HCT116 (cell line): ENCODE data around the gene SSH2. TPM values are rescaled to one million over a fixed set of nuclear protein-coding genes. Genes with fewer than 3 reads are reported as not detected.
A peak's percentile ranks its signal among the peaks of the same experiment; 100 is the strongest.

Experiments
- ATAC-seq: fragments of 200-7000 bp; cut with Tn5 transposase; 2 replicates; pipeline ENCODE4 v1.9.1; 2020; ENCODE audit warnings: mild to moderate bottlenecking, moderate library complexity
- BruUV-seq: library from RNA; stranded (reverse); fragments of 400-500 nt; replicated peaks from 2 replicates; lab custom pipeline; 2021; lab: Mats Ljungman, UMichigan
- CTCF ChIA-PET: fragments of 300-600 bp; sonication (Branson Sonifier 250); formaldehyde crosslinking; loops from one replicate; lab custom pipeline; 2021; ENCODE audit warnings: antibody characterized with exemption; lab: Charles Lee
- POLR2A ChIA-PET: fragments of 300-600, 350-600 bp; sonication (Branson Sonifier 250); formaldehyde crosslinking; loops from one replicate; lab custom pipeline; 2021; ENCODE audit warnings: antibody characterized with exemption; lab: Charles Lee
- RAD21 ChIA-PET, 2 experiments: fragments of 300-600 bp; sonication (Branson Sonifier 250); formaldehyde crosslinking; loops; one replicate each; lab custom pipeline; 2023; ENCODE audit warnings: low total read pairs in 2 of 2; ENCODE audit not compliant: uncharacterized antibody in 2 of 2, unreplicated experiment in 2 of 2, low non-redundant PET in 1 of 2; lab: Charles Lee
- DNase-seq: peaks from one replicate; pipeline ENCODE4 v3.0.0-alpha.2; 2010; ENCODE audit warnings: low read depth, low spot score
- H2AFZ ChIP-seq: fragments of 200-600 bp; shearing (Covaris generic), sonication (generic); 2 replicates; pipeline ENCODE4 v1.6.1; 2017; ENCODE audit warnings: low read depth, mixed run types, mixed read lengths, antibody characterized with exemption, low read length; ENCODE audit not compliant: poor library complexity, severe bottlenecking
- H3K27ac ChIP-seq: 2 replicates; pipeline ENCODE4 v1.5.1; 2012; ENCODE audit warnings: low read depth, low read length
- H3K27me3 ChIP-seq: fragments of 200-600 bp; sonication (generic); 2 replicates; pipeline ENCODE4 v1.6.1; 2016; ENCODE audit warnings: mixed run types, low read length, mixed read lengths; ENCODE audit not compliant: insufficient read depth
- H3K36me3 ChIP-seq, 2 experiments: fragments of 200-500 bp in 1 of 2; fragments of 200-600 bp in 1 of 2; sonication (Bioruptor generic) in 1 of 2; sonication (generic) in 1 of 2; 2 replicates each; pipeline versions ENCODE4 v1.5.1 to v1.6.1; 2014 to 2016; ENCODE audit warnings: low read length in 2 of 2, inconsistent platforms in 1 of 2, mixed read lengths in 1 of 2, mixed run types in 1 of 2; ENCODE audit not compliant: insufficient read depth in 2 of 2, control insufficient read depth in 1 of 2
- H3K4me1 ChIP-seq, 2 experiments: fragments of 200-600 bp in 1 of 2; sonication (generic) in 1 of 2; 2 replicates each; pipeline versions ENCODE4 v1.5.1 to v1.6.1; 2012 to 2017; ENCODE audit warnings: low read length in 2 of 2, inconsistent platforms in 1 of 2, mild to moderate bottlenecking in 1 of 2, mixed read lengths in 1 of 2, mixed run types in 1 of 2, moderate library complexity in 1 of 2; ENCODE audit not compliant: insufficient read depth in 2 of 2, control insufficient read depth in 1 of 2
- H3K4me2 ChIP-seq: fragments of 200-600 bp; sonication (generic); 2 replicates; pipeline ENCODE4 v1.6.1; 2017; ENCODE audit warnings: mixed run types, low read length, mixed read lengths
- H3K4me3 ChIP-seq, 2 experiments: fragments of 200-600 bp in 1 of 2; sonication (generic) in 1 of 2; replicated peaks in 1 of 2; 2 replicates each; pipeline ENCODE4 v1.5.1; 2011 to 2016; ENCODE audit warnings: low read length in 2 of 2, control low read depth in 1 of 2, low read depth in 1 of 2, mild to moderate bottlenecking in 1 of 2, mixed read lengths in 1 of 2, mixed run types in 1 of 2
- H3K79me2 ChIP-seq: fragments of 200-600 bp; sonication (generic); 2 replicates; pipeline ENCODE4 v1.6.1; 2017; ENCODE audit warnings: mild to moderate bottlenecking, mixed run types, low read length, moderate library complexity, mixed read lengths; ENCODE audit not compliant: insufficient read depth
- H3K9ac ChIP-seq: fragments of 200-600 bp; sonication (generic); 2 replicates; pipeline ENCODE4 v1.6.1; 2016; ENCODE audit warnings: low read length, mixed read lengths
- H3K9me2 ChIP-seq: fragments of 200-600 bp; sonication (generic), shearing (Covaris generic); 2 replicates; pipeline ENCODE4 v1.6.1; 2017; ENCODE audit warnings: mixed run types, mild to moderate bottlenecking, moderate library complexity; ENCODE audit not compliant: insufficient read depth
- H3K9me3 ChIP-seq, 2 experiments: fragments of 200-500 bp in 1 of 2; fragments of 200-600 bp in 1 of 2; sonication (Bioruptor generic) in 1 of 2; sonication (generic) in 1 of 2; 2 replicates each; pipeline ENCODE4 v1.6.1; 2014 to 2017; ENCODE audit warnings: low read length in 2 of 2, mixed read lengths in 2 of 2, inconsistent platforms in 1 of 2, low read depth in 1 of 2, mild to moderate bottlenecking in 1 of 2, mixed run types in 1 of 2, moderate library complexity in 1 of 2; ENCODE audit not compliant: control insufficient read depth in 1 of 2, insufficient read depth in 1 of 2
- H4K20me1 ChIP-seq: fragments of 200-600 bp; sonication (generic), shearing (Covaris generic); 2 replicates; pipeline ENCODE4 v1.6.1; 2017; ENCODE audit warnings: mixed run types, mild to moderate bottlenecking, moderate library complexity; ENCODE audit not compliant: insufficient read depth
- CBX3 ChIP-seq: IDR thresholded peaks from 2 replicates; pipeline ENCODE4 v1.6.1; 2012; ENCODE audit warnings: low read depth
- EGR1 ChIP-seq: IDR thresholded peaks from 2 replicates; pipeline ENCODE4 v1.6.1; 2012; ENCODE audit warnings: low read depth
- ELF1 ChIP-seq: IDR thresholded peaks from 2 replicates; pipeline ENCODE4 v1.6.1; 2012; ENCODE audit warnings: low read depth, borderline replicate concordance
- EZH2 ChIP-seq: fragments of 200-600 bp; sonication (generic); IDR thresholded peaks from 2 replicates; pipeline ENCODE4 v1.6.1; 2017; ENCODE audit warnings: antibody characterized with exemption, mixed run types
- POLR2AphosphoS5 ChIP-seq: IDR thresholded peaks from 2 replicates; pipeline ENCODE4 v1.6.1; 2011; ENCODE audit warnings: mild to moderate bottlenecking, low read depth, low read length, moderate library complexity
- RAD21 ChIP-seq: IDR thresholded peaks from 2 replicates; pipeline ENCODE4 v1.6.1; 2012; ENCODE audit warnings: low read depth, mild to moderate bottlenecking
- SP1 ChIP-seq: IDR thresholded peaks from 2 replicates; pipeline ENCODE4 v1.6.1; 2012; ENCODE audit warnings: low read depth
- SRF ChIP-seq: IDR thresholded peaks from 2 replicates; pipeline ENCODE4 v1.6.1; 2012; ENCODE audit warnings: low read depth
- YY1 ChIP-seq: IDR thresholded peaks from 2 replicates; pipeline ENCODE4 v1.6.1; 2011; ENCODE audit warnings: low read length, low read depth, moderate library complexity, mild to moderate bottlenecking; ENCODE audit not compliant: insufficient replicate concordance; ENCODE audit errors: extremely low read depth
- ZFX ChIP-seq: fragments of 450-650 bp; IDR thresholded peaks from 2 replicates; pipeline ENCODE4 v1.6.1; 2017
- intact Hi-C: fragments of 100-400 bp; cut with micrococcal nuclease; formaldehyde crosslinking; loops from 2 replicates; pipeline ENCODE4 v1.10.0; 2022
- total RNA-seq: library from RNA; stranded (reverse); gene quantifications from one replicate; pipeline ENCODE4 v1.2.1, GENCODE V29; 2021; ENCODE audit not compliant: unreplicated experiment
- TF ChIP-seq, protein P1 (sequence below): IDR thresholded peaks from 2 replicates; pipeline ENCODE4 v1.6.1; 2012
- TF ChIP-seq, protein P2 (sequence below), 3 experiments: fragments of 200-600 bp in 1 of 3; sonication (generic) in 1 of 3; IDR thresholded peaks in 2 of 3; conservative IDR thresholded peaks in 1 of 3; 2 replicates each; pipeline ENCODE4 v1.5.1; 2012 to 2017; ENCODE audit warnings: low read depth in 2 of 3, low read length in 2 of 3, antibody characterized with exemption in 1 of 3, borderline replicate concordance in 1 of 3, control low read depth in 1 of 3, mild to moderate bottlenecking in 1 of 3, mixed read lengths in 1 of 3, mixed run types in 1 of 3, moderate library complexity in 1 of 3; ENCODE audit not compliant: insufficient read depth in 1 of 3
- TF ChIP-seq, protein P3 (sequence below): IDR thresholded peaks from 2 replicates; pipeline ENCODE4 v1.6.1; 2011; ENCODE audit warnings: mild to moderate bottlenecking, low read length, moderate library complexity; ENCODE audit not compliant: insufficient replicate concordance; ENCODE audit errors: extremely low read depth
- TF ChIP-seq, protein P4 (sequence below): IDR thresholded peaks from 2 replicates; pipeline ENCODE4 v1.6.1; 2012

The SSH2 gene
- total RNA-seq, 1 experiment from 2014 or later: 17.0 TPM

DNA sequence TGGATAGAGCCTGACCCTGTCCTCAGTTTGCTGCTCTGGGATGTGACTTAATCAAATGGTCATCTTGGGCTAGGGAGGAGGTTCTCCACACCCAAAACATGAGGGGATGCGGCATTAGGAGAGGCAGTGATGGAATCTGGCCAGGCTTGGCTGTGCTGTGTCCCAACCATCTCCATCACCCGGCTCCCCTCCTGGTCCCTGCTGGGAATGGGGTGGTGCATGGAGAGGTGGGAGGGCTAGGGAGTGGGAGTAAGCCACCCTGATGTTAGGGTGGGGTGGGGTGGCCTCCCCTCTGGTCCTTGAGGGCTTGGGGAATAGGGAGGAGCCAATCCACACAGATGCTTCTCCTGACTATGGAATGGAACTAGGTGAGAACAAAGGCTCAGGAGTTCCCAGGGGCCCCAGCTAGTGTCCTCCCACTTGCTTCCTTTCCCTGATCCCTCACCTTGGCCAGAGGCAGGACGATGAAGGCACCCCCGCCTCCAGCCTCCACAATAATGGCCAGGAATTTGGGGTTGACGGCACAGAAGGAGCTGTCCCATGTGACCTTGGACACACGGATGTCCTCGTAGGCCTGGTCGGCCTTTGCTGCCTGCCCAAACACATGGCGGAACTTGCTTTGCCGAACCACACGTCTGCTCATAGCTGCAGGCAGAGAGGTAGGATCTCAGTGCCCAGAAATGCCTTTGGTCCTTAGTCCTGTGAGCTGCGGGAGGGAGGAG is 309.1 kb downstream of the SSH2 start:
- ChIA-PET POLR2A (no interaction called here), RAD21 (interaction anchor here in 1 of 2 experiments (1.5 kb wide), 1 partner anchor 18 kb away, joined by 7 read pairs; no protein-coding TSS in a partner anchor), CTCF (interaction anchor here (1.7 to 4.6 kb wide), 3 partner anchors 18 to 473 kb away, joined by 17 to 61 read pairs (median 33); partner anchors contain the start of gene SSH2)
- Histone ChIP-seq H3K79me2 (no peaks in the 10 kb centered on the region), H3K36me3 (no peaks in the 10 kb centered on the region), H3K9ac (no peak overlapping the region; the same call in 1 of the 2 replicates), H2AFZ (no peak overlapping the region), H3K9me3 (no peaks in the 10 kb centered on the region), H3K9me2 (no peaks in the 10 kb centered on the region), H3K27me3 (no peaks in the 10 kb centered on the region), H3K27ac (peak overlapping the region; percentile 18; the same call in 1 of the 2 replicates), H4K20me1 (no peaks in the 10 kb centered on the region), H3K4me2 (peak overlapping the region; percentile 97), H3K4me3 (0 out of 4 replicates have a peak overlapping the region, but pooled peaks of 1 of the 2 experiments have one; percentile 6), H3K4me1 (peaks cover 54 to 94% of the 10 kb centered on the region in 2 experiments)
- no TSS peak for BruUV-seq
- intact Hi-C loops: no loop called here
- TF ChIP-seq, protein P1, sequence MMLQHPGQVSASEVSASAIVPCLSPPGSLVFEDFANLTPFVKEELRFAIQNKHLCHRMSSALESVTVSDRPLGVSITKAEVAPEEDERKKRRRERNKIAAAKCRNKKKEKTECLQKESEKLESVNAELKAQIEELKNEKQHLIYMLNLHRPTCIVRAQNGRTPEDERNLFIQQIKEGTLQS: no peak
- TF ChIP-seq, protein P2, sequence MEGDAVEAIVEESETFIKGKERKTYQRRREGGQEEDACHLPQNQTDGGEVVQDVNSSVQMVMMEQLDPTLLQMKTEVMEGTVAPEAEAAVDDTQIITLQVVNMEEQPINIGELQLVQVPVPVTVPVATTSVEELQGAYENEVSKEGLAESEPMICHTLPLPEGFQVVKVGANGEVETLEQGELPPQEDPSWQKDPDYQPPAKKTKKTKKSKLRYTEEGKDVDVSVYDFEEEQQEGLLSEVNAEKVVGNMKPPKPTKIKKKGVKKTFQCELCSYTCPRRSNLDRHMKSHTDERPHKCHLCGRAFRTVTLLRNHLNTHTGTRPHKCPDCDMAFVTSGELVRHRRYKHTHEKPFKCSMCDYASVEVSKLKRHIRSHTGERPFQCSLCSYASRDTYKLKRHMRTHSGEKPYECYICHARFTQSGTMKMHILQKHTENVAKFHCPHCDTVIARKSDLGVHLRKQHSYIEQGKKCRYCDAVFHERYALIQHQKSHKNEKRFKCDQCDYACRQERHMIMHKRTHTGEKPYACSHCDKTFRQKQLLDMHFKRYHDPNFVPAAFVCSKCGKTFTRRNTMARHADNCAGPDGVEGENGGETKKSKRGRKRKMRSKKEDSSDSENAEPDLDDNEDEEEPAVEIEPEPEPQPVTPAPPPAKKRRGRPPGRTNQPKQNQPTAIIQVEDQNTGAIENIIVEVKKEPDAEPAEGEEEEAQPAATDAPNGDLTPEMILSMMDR (IDR thresholded peaks at IDR 0.05 in 2 of 3, conservative IDR thresholded peaks at IDR 0.05 in 1 of 3; ENCODE audit: borderline replicate concordance in 1 of 3, insufficient read depth in 1 of 3, low read depth in 2 of 3, low read length in 2 of 3): no peak
- TF ChIP-seq, protein P3, sequence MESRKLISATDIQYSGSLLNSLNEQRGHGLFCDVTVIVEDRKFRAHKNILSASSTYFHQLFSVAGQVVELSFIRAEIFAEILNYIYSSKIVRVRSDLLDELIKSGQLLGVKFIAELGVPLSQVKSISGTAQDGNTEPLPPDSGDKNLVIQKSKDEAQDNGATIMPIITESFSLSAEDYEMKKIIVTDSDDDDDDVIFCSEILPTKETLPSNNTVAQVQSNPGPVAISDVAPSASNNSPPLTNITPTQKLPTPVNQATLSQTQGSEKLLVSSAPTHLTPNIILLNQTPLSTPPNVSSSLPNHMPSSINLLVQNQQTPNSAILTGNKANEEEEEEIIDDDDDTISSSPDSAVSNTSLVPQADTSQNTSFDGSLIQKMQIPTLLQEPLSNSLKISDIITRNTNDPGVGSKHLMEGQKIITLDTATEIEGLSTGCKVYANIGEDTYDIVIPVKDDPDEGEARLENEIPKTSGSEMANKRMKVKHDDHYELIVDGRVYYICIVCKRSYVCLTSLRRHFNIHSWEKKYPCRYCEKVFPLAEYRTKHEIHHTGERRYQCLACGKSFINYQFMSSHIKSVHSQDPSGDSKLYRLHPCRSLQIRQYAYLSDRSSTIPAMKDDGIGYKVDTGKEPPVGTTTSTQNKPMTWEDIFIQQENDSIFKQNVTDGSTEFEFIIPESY: no peak
- TF ChIP-seq, protein P4, sequence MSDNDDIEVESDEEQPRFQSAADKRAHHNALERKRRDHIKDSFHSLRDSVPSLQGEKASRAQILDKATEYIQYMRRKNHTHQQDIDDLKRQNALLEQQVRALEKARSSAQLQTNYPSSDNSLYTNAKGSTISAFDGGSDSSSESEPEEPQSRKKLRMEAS: no peak
- no peak for TF ChIP-seq YY1
- TF ChIP-seq ZFX: no peak
- TF ChIP-seq POLR2AphosphoS5: no peak
- no peak for TF ChIP-seq SP1
- TF ChIP-seq SRF: no peak
- TF ChIP-seq RAD21: no peak
- TF ChIP-seq EZH2: no peak
- TF ChIP-seq ELF1: no peak
- no peak for TF ChIP-seq CBX3
- no peak for TF ChIP-seq EGR1
- no peak for ATAC-seq
- no peak for DNase-seq
